HG03060 (cell line): ENCODE measurements around the gene ARHGEF3.

Source experiments
- ATAC-seq: cut with Tn5 transposase; IDR thresholded peaks from one replicate; pipeline ENCODE4 v1.9.1; 2021; ENCODE audit warnings: low read depth, moderate number of reproducible peaks; ENCODE audit not compliant: unreplicated experiment

Gene ARHGEF3

GRCh38 chr3:56823984-56824703 is 22.4 kb upstream of the ARHGEF3 start:
- no peak for ATAC-seq

- no peak for ATAC-seq
Observed at GRCh38 chr3:56823421-56823926, 21.7 kb upstream of the ARHGEF3 start.

GRCh38 chr3:56822501-56822900 is 20.8 kb upstream of the ARHGEF3 start:
- no peak for ATAC-seq

- ATAC-seq, result no peak
Observed at GRCh38 chr3:56819016-56819809, 17.5 kb upstream of the ARHGEF3 start.

GRCh38 chr3:56818156-56818985 is 16.6 kb upstream of the ARHGEF3 start:
- ATAC-seq, result no peak

GRCh38 chr3:56817646-56818045 is 15.9 kb upstream of the ARHGEF3 start:
- no peak for ATAC-seq

GRCh38 chr3:56816061-56816460 is 14.3 kb upstream of the ARHGEF3 start:
- no peak for ATAC-seq

GRCh38 chr3:56815589-56815988 is 13.8 kb upstream of the ARHGEF3 start:
- no peak for ATAC-seq

- ATAC-seq, result no peak
Observed at GRCh38 chr3:56813653-56813960, 11.9 kb upstream of the ARHGEF3 start.

GRCh38 chr3:56812754-56813652 is 11.3 kb upstream of the ARHGEF3 start:
- ATAC-seq, result no peak

- no peak for ATAC-seq
Observed at GRCh38 chr3:56811546-56812202, 9.9 kb upstream of the ARHGEF3 start.

GRCh38 chr3:56810577-56811545 is 9.1 kb upstream of the ARHGEF3 start:
- no peak for ATAC-seq

GRCh38 chr3:56806407-56806806 is 4.7 kb upstream of the ARHGEF3 start:
- no peak for ATAC-seq

- no peak for ATAC-seq
Observed at GRCh38 chr3:56802790-56803189, 1.0 kb upstream of the ARHGEF3 start.

- no peak for ATAC-seq
Observed at GRCh38 chr3:56802378-56802745, 613 bp upstream of the ARHGEF3 start.

- no peak for ATAC-seq
Observed at GRCh38 chr3:56800832-56801661, 702 bp downstream of the ARHGEF3 start.

- no peak for ATAC-seq
Observed at GRCh38 chr3:56800130-56800831, 1.5 kb downstream of the ARHGEF3 start.
